Measurements from ENCODE around the gene LY86. TPM values are rescaled to one million over a fixed set of nuclear protein-coding genes. Genes with fewer than 3 reads are reported as not detected.

Gene LY86
- total and polyA plus RNA-seq, 2 donors (not counting 1 experiment from before 2014, with no cell fraction given) = 68.7 to 90.2 TPM

- 85% methylated on average over 9 of the region's 13 CpGs for WGBS (ENCODE audit: insufficient coverage)
- H3K27me3 Mint-ChIP-seq = peaks cover 28% of the 10 kb centered on the region
- no peaks in the 10 kb centered on the region for H3K4me1 ChIP-seq (ENCODE audit: control insufficient read depth in 2 of 2, insufficient read depth in 2 of 2, low read length in 2 of 2)
- no peak overlapping the region for H3K4me3 ChIP-seq (ENCODE audit: control extremely low read depth in 1 of 5, extremely low read depth in 1 of 5, insufficient read depth in 1 of 5, low read depth in 2 of 5, low read length in 4 of 5)
- no peak overlapping the region for H3K27ac ChIP-seq (ENCODE audit: low read length in 2 of 2)
- TF ChIP-seq EZH2 (IDR thresholded peaks at IDR 0.05; ENCODE audit: borderline replicate concordance, insufficient read depth, low read depth, low read length, poor library complexity, severe bottlenecking) (no peak), CTCF (IDR thresholded peaks at IDR 0.05) (no peak)
- no peaks in the 10 kb centered on the region for H3K9me3 ChIP-seq (ENCODE audit: control extremely low read depth in 1 of 3, control insufficient read depth in 2 of 3, insufficient read depth in 1 of 3, low read length in 2 of 3)
- no peak overlapping the region for H3K4me2 ChIP-seq (replicated peaks; ENCODE audit: low read depth, low read length, poor library complexity, severe bottlenecking)
- H4K20me1 ChIP-seq (ENCODE audit: control insufficient read depth, insufficient read depth, low read length, poor library complexity, severe bottlenecking) = no peaks in the 10 kb centered on the region
- H3K27ac Mint-ChIP-seq = no peak overlapping the region
- H3K9me3 Mint-ChIP-seq (ENCODE audit: insufficient read depth) = no peaks in the 10 kb centered on the region
- H3K36me3 ChIP-seq (replicated peaks in 1 of 2; ENCODE audit: control extremely low read depth in 1 of 2, control insufficient read depth in 1 of 2, extremely low read depth in 1 of 2, insufficient read depth in 2 of 2, low read length in 1 of 2) = no peaks in the 10 kb centered on the region
- CTCF ChIA-PET = no interaction called here
- intact Hi-C loops (cut with micrococcal nuclease) = no loop called here
- H3K9ac ChIP-seq (ENCODE audit: low read length) = no peak overlapping the region
- H2AFZ ChIP-seq (ENCODE audit: insufficient read depth, low read depth, low read length, poor library complexity, severe bottlenecking) = no peak overlapping the region
- H3K27me3 ChIP-seq (replicated peaks in 1 of 4; ENCODE audit: control extremely low read depth in 1 of 4, control insufficient read depth in 3 of 4, insufficient read depth in 4 of 4, low read length in 3 of 4) = no peaks in the 10 kb centered on the region
- ATAC-seq (ENCODE audit: low read depth) (no peak), DNase-seq (no peak)
- POLR2A ChIA-PET = no interaction called here
- no peak overlapping the region for H3K4me3 Mint-ChIP-seq
- H3K4me1 Mint-ChIP-seq = peaks cover 4% of the 10 kb centered on the region
- no peaks in the 10 kb centered on the region for H3K79me2 ChIP-seq (ENCODE audit: control insufficient read depth, insufficient read depth, low read length)
These were observed 112.1 kb downstream of the LY86 start for GRCh38 chr6:6700407-6701270.

GRCh38 chr6:6701864-6702263, 113.3 kb downstream of the LY86 start:
- WGBS (ENCODE audit: insufficient coverage) = 41% methylated on average over 9 of the region's 9 CpGs
- Mint-ChIP-seq H3K27ac (no peak overlapping the region), H3K9me3 (ENCODE audit: insufficient read depth) (no peaks in the 10 kb centered on the region), H3K4me1 (peaks cover 4% of the 10 kb centered on the region), H3K4me3 (no peak overlapping the region), H3K27me3 (peaks cover 20% of the 10 kb centered on the region)
- Histone ChIP-seq H3K27me3 (replicated peaks in 1 of 4; ENCODE audit: control extremely low read depth in 1 of 4, control insufficient read depth in 3 of 4, insufficient read depth in 4 of 4, low read length in 3 of 4) (no peaks in the 10 kb centered on the region), H3K4me1 (ENCODE audit: control insufficient read depth in 2 of 2, insufficient read depth in 2 of 2, low read length in 2 of 2) (no peaks in the 10 kb centered on the region), H3K27ac (ENCODE audit: low read length in 2 of 2) (no peak overlapping the region), H3K9me3 (ENCODE audit: control extremely low read depth in 1 of 3, control insufficient read depth in 2 of 3, insufficient read depth in 1 of 3, low read length in 2 of 3) (no peaks in the 10 kb centered on the region), H3K79me2 (ENCODE audit: control insufficient read depth, insufficient read depth, low read length) (no peaks in the 10 kb centered on the region), H3K4me2 (replicated peaks; ENCODE audit: low read depth, low read length, poor library complexity, severe bottlenecking) (no peak overlapping the region), H3K4me3 (ENCODE audit: control extremely low read depth in 1 of 5, extremely low read depth in 1 of 5, insufficient read depth in 1 of 5, low read depth in 2 of 5, low read length in 4 of 5) (no peak overlapping the region), H4K20me1 (ENCODE audit: control insufficient read depth, insufficient read depth, low read length, poor library complexity, severe bottlenecking) (no peaks in the 10 kb centered on the region), H3K9ac (ENCODE audit: low read length) (no peak overlapping the region), H2AFZ (ENCODE audit: insufficient read depth, low read depth, low read length, poor library complexity, severe bottlenecking) (no peak overlapping the region), H3K36me3 (replicated peaks in 1 of 2; ENCODE audit: control extremely low read depth in 1 of 2, control insufficient read depth in 1 of 2, extremely low read depth in 1 of 2, insufficient read depth in 2 of 2, low read length in 1 of 2) (no peaks in the 10 kb centered on the region)
- DNase-seq (no peak), ATAC-seq (ENCODE audit: low read depth) (no peak)
- ChIA-PET CTCF (interaction anchor here (0.6 to 0.9 kb wide), 2 partner anchors 126 to 144 kb away, joined by 3 read pairs; no protein-coding TSS in a partner anchor), POLR2A (interaction anchor here (0.7 kb wide), 1 partner anchor 128 kb away, joined by 3 read pairs; no protein-coding TSS in a partner anchor)
- intact Hi-C loops (cut with micrococcal nuclease) = no loop called here
- TF ChIP-seq CTCF (IDR thresholded peaks at IDR 0.05) = no peak

All from B cell (primary cell).